Lower leg skin (tissue), 3 donors: ENCODE measurements around the gene ZMYND11.

Experiments
- CTCF ChIP-seq, 3 donors: fragments of 450-650 bp; IDR thresholded peaks; one replicate each; pipeline ENCODE4 v1.5.1; 2016; ENCODE audit warnings: antibody characterized with exemption in 3 of 3, mild to moderate bottlenecking in 3 of 3, moderate library complexity in 2 of 3
- POLR2A ChIP-seq, 2 donors: fragments of 450-650 bp; IDR thresholded peaks; one replicate each; pipeline ENCODE4 v1.6.1; 2016 to 2017; ENCODE audit warnings: antibody characterized with exemption in 2 of 2, mild to moderate bottlenecking in 1 of 2, moderate library complexity in 1 of 2

GRCh38 chr10:124874-125273 is 10.4 kb upstream of the ZMYND11 start:
- TF ChIP-seq CTCF (IDR thresholded peaks at IDR 0.05) (no peak), POLR2A (IDR thresholded peaks at IDR 0.05) (no peak)
